Epithelial cell of esophagus (primary cell): Measurements from ENCODE around the gene LRRTM3.
A peak's percentile ranks its signal among the peaks of the same experiment; 100 is the strongest.

Experiments used
- DNase-seq: peaks from one replicate; pipeline ENCODE4 v3.0.0; 2010; ENCODE audit warnings: low read depth
- H3K4me3 ChIP-seq: 2 replicates; pipeline ENCODE4 v1.5.1; 2011; ENCODE audit warnings: mild to moderate bottlenecking, low read length, control low read depth
- CTCF ChIP-seq: IDR thresholded peaks from 2 replicates; pipeline ENCODE4 v1.5.1; 2011; ENCODE audit warnings: low read depth, mild to moderate bottlenecking, low read length, control low read depth, inconsistent platforms; ENCODE audit not compliant: insufficient read depth; ENCODE audit errors: missing control alignments

LRRTM3 gene

GRCh38 chr10:66925896-66926715, at the start of gene LRRTM3:
Gene LRRTM3, plus strand, starts transcription at chr10:66926036.
- peak; percentile 75 for TF ChIP-seq CTCF
- DNase-seq: peak; percentile 69
- no peak within 1 kb of the TSS for H3K4me3 ChIP-seq

DNA sequence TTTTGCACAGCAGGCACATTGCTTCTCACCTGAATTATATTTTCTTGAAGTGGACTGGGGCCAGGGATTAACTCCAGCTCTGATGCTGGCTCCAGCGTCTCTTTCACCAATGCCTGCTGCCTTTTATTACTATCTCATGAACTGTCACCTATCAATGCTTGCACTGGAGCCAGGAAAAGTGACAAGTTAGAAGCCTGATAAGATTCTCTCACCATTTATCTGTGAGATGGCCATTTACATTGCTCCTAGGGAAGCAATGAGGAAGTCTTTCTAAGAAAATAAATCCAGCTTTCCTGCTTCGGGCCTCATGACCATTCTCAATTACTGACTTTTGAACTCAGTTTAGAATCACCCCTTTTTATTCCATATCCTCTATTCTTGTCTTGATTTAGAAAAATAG, 48.5 kb upstream of the LRRTM3 start:
- no peak overlapping the region for H3K4me3 ChIP-seq
- TF ChIP-seq CTCF: no peak
- no peak for DNase-seq

GRCh38 chr10:66880292-66880691, 45.5 kb upstream of the LRRTM3 start:
- no peak overlapping the region for H3K4me3 ChIP-seq
- TF ChIP-seq CTCF: no peak
- DNase-seq: no peak

DNA sequence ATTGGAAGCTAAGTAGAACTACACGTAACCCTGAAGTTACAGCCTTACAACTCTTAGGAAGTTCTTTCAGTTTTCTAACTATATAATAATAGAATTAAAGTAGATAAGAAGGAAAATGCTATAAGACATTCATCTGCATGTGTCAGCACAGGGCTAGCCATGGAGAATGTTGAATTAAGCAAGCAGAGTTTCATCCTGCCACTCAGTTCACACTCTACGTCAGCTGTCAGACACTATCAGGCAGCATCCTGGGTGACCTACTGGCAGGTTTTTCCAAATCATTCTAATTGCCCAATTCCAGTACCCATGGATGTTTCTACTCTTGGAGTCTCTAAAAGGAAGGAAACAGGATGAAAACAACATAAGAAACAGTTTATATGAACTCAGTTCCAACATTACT, 45.0 kb upstream of the LRRTM3 start:
- no peak for TF ChIP-seq CTCF
- DNase-seq: no peak
- H3K4me3 ChIP-seq: no peak overlapping the region

DNA sequence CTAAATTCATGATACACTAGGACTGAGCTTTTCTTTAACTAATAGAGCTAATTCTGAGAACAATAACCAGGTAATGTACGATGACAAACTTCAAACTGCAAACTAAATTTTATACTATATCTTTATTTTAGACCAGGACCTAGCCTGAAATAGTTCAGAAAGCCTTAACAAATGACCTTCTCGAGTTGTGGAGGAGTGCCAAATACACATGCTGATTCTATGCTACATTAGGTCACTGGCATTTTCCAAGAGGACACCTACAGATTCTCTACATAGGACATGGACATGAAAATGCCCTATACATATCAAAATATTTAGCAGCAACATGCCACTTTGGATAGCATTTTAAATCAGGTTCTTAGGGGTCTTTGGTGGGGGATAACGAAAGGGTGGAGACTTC, 44.0 kb upstream of the LRRTM3 start:
- TF ChIP-seq CTCF: no peak
- DNase-seq: no peak
- no peak overlapping the region for H3K4me3 ChIP-seq

DNA sequence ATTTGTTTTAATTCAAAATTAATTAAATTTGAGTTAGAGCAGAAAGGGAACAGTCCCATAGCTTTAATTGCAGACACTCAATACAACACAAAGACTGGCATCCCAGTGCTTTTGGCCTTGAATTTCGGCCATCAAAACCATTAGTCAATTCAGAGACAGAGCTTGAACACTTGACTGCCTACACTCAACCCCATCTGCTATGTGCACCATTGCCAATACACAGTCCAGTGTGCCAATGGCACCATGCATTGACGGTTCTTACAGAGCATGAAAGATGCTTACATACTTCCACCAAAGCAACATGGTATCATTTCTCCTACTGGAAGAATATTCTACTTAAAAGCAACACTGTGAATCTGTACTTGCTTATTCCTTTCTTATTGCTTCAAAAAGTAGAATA, 43.6 kb upstream of the LRRTM3 start:
- no peak for DNase-seq
- no peak overlapping the region for H3K4me3 ChIP-seq
- no peak for TF ChIP-seq CTCF

GRCh38 chr10:66886848-66887247, 39.0 kb upstream of the LRRTM3 start:
- no peak overlapping the region for H3K4me3 ChIP-seq
- TF ChIP-seq CTCF: no peak
- no peak for DNase-seq
